GM23338 (cell line): Measurements from ENCODE around the gene SIRPB1. TPM values are rescaled to one million over a fixed set of nuclear protein-coding genes. Genes with fewer than 3 reads are reported as not detected.

ENCODE experiments used
- ATAC-seq: fragments of 200-7000 bp; cut with Tn5 transposase; 3 replicates; pipeline ENCODE4 v1.9.1; 2020
- DNase-seq: peaks from one replicate; pipeline ENCODE4 v3.0.0-alpha.2; 2015; ENCODE audit warnings: low spot score
- H2AFZ ChIP-seq: fragments of 200-600 bp; sonication (generic); 2 replicates; pipeline ENCODE4 v1.8.0; 2016; ENCODE audit warnings: antibody characterized with exemption, mild to moderate bottlenecking, moderate library complexity
- H3F3A ChIP-seq: fragments of 200-600 bp; sonication (generic); replicated peaks from 2 replicates; pipeline ENCODE4 v1.8.0; 2017; ENCODE audit warnings: antibody characterized with exemption, mixed run types, low read depth
- H3K27ac ChIP-seq: fragments of 200-600 bp; sonication (generic); 2 replicates; pipeline ENCODE4 v1.6.1; 2016; ENCODE audit warnings: low read depth
- H3K27me3 ChIP-seq: fragments of 200-600 bp; sonication (generic); 2 replicates; pipeline ENCODE4 v1.8.0; 2016; ENCODE audit warnings: mild to moderate bottlenecking, mixed run types, moderate library complexity; ENCODE audit not compliant: insufficient read depth
- H3K36me3 ChIP-seq: fragments of 200-600 bp; sonication (generic); 2 replicates; pipeline ENCODE4 v1.8.0; 2016; ENCODE audit warnings: mild to moderate bottlenecking; ENCODE audit not compliant: insufficient read depth
- H3K4me1 ChIP-seq: fragments of 200-600 bp; sonication (generic); 2 replicates; pipeline ENCODE4 v1.8.0; 2016; ENCODE audit warnings: mild to moderate bottlenecking, moderate library complexity; ENCODE audit not compliant: insufficient read depth
- H3K4me2 ChIP-seq: fragments of 200-600 bp; sonication (generic); 2 replicates; pipeline ENCODE4 v1.7.1; 2017; ENCODE audit warnings: mixed run types
- H3K4me3 ChIP-seq: fragments of 200-600 bp; sonication (generic); 2 replicates; pipeline ENCODE4 v1.6.1; 2016; ENCODE audit warnings: mixed run types
- H3K79me2 ChIP-seq: fragments of 200-600 bp; sonication (generic); replicated peaks from 2 replicates; pipeline ENCODE4 v1.8.0; 2017; ENCODE audit warnings: mild to moderate bottlenecking; ENCODE audit not compliant: insufficient read depth
- H3K9me2 ChIP-seq: fragments of 200-600 bp; sonication (generic); 2 replicates; pipeline ENCODE4 v1.8.0; 2017; ENCODE audit not compliant: insufficient read depth
- H4K20me1 ChIP-seq: fragments of 200-600 bp; sonication (generic); replicated peaks from 2 replicates; pipeline ENCODE4 v1.8.0; 2017; ENCODE audit warnings: mild to moderate bottlenecking; ENCODE audit not compliant: insufficient read depth
- H3K27ac Mint-ChIP-seq: 2 replicates; pipeline ENCODE4 v1.8.0; 2020; ENCODE audit warnings: inconsistent platforms, mild to moderate bottlenecking, moderate library complexity, mixed read lengths
- H3K27me3 Mint-ChIP-seq: 3 replicates; pipeline ENCODE4 v1.8.0; 2022; ENCODE audit warnings: low read depth, mild to moderate bottlenecking, moderate library complexity, mixed read lengths, inconsistent platforms; ENCODE audit not compliant: insufficient read depth, poor library complexity
- H3K36me3 Mint-ChIP-seq: 3 replicates; pipeline ENCODE4 v1.8.0; 2021; ENCODE audit warnings: low read depth, mild to moderate bottlenecking, inconsistent platforms, moderate library complexity, mixed read lengths
- H3K4me1 Mint-ChIP-seq: 3 replicates; pipeline ENCODE4 v1.8.0; 2020; ENCODE audit warnings: mild to moderate bottlenecking, inconsistent platforms, mixed read lengths
- H3K4me3 Mint-ChIP-seq: 3 replicates; pipeline ENCODE4 v1.8.0; 2021; ENCODE audit warnings: moderate library complexity, mild to moderate bottlenecking, inconsistent platforms, mixed read lengths
- H3K9me3 Mint-ChIP-seq: 3 replicates; pipeline ENCODE4 v1.8.0; 2020; ENCODE audit warnings: moderate library complexity, mild to moderate bottlenecking, inconsistent platforms, mixed read lengths
- CREB1 ChIP-seq: fragments of 250-450 bp; sonication (Bioruptor Pico); IDR thresholded peaks from 2 replicates; pipeline ENCODE4 v1.5.0; 2020; ENCODE audit warnings: low read depth, mild to moderate bottlenecking, moderate library complexity
- EZH2 ChIP-seq: fragments of 200-600 bp; sonication (generic); IDR thresholded peaks from one replicate; pipeline ENCODE4 v1.8.0; 2017; ENCODE audit warnings: antibody characterized with exemption, mild to moderate bottlenecking, low read depth; ENCODE audit not compliant: unreplicated experiment
- EZH2phosphoT487 ChIP-seq: fragments of 200-600 bp; sonication (generic); IDR thresholded peaks from one replicate; pipeline ENCODE4 v1.8.1; 2018; ENCODE audit warnings: antibody characterized with exemption; ENCODE audit not compliant: unreplicated experiment
- JUNB ChIP-seq: IDR thresholded peaks from one replicate; pipeline ENCODE4 v1.6.1; 2016; ENCODE audit warnings: antibody characterized with exemption; ENCODE audit not compliant: unreplicated experiment
- NANOG ChIP-seq: IDR thresholded peaks from 2 replicates; pipeline ENCODE4 v1.6.1; 2016; ENCODE audit warnings: antibody characterized with exemption, borderline replicate concordance
- POLR2AphosphoS5 ChIP-seq: IDR thresholded peaks from 2 replicates; pipeline ENCODE4 v1.6.1; 2016; ENCODE audit warnings: antibody characterized with exemption, low read depth
- STAT1 ChIP-seq: IDR thresholded peaks from one replicate; pipeline ENCODE4 v1.6.1; 2016; ENCODE audit warnings: antibody characterized with exemption; ENCODE audit not compliant: unreplicated experiment
- ZNF114 ChIP-seq: fragments of 250-450 bp; sonication (Bioruptor Pico); IDR thresholded peaks from 2 replicates; pipeline ENCODE4 v1.5.0; 2020; ENCODE audit warnings: mild to moderate bottlenecking, moderate library complexity
- polyA plus RNA-seq: library from polyadenylated mRNA; unstranded; fragments of >200 nt; fragmentation: Nextera tagmentation; extraction: Ambion mirVana; gene quantifications from 2 replicates; pipeline ENCODE4 v1.2.1, GENCODE V29; 2016
- total RNA-seq: library from RNA; depleted of rRNA; stranded (reverse); fragments of >200 nt; shearing (Covaris generic); gene quantifications from 2 replicates; pipeline ENCODE4 v1.2.3, GENCODE V29; 2014
- TF ChIP-seq, protein P1 (sequence below): fragments of 250-450 bp; sonication (Bioruptor Pico); IDR thresholded peaks from 2 replicates; pipeline ENCODE4 v1.5.0; 2020; ENCODE audit warnings: mild to moderate bottlenecking, moderate library complexity
- TF ChIP-seq, protein P2 (sequence below), 2 experiments: fragments of 200-600 bp in 1 of 2; sonication (generic) in 1 of 2; conservative IDR thresholded peaks; 2 replicates each; pipeline versions ENCODE4 v1.5.1 to v1.6.1; 2016 to 2017; ENCODE audit warnings: antibody characterized with exemption in 2 of 2, low read depth in 2 of 2, mild to moderate bottlenecking in 2 of 2, moderate library complexity in 1 of 2
- TF ChIP-seq, protein P3 (sequence below): IDR thresholded peaks from 2 replicates; pipeline ENCODE4 v1.6.1; 2016; ENCODE audit warnings: antibody characterized with exemption

The SIRPB1 gene
- total and polyA plus RNA-seq, 2 experiments from 2014 or later, result not detected

DNA sequence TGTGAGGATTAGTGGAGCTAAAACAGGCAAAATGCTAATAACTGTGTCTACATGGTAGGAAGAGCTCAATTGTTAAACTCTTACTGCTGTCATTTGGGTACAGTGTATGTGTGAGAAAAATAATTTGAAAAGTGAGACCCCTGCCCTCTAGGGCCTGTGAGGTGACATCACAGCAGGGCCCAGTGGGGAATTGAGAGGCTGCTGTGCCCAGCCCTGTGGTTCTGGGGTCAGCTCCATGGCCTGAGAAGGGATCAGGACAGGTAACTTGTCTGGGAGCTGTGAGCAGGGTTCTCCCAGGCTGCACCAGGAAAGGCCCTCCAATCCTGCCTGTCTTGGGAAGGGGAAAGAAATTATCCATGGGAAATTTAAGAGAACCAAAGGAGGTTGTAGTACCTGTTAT lies 1.3 kb downstream of the SIRPB1 start (continued):
- TF ChIP-seq, protein P1, sequence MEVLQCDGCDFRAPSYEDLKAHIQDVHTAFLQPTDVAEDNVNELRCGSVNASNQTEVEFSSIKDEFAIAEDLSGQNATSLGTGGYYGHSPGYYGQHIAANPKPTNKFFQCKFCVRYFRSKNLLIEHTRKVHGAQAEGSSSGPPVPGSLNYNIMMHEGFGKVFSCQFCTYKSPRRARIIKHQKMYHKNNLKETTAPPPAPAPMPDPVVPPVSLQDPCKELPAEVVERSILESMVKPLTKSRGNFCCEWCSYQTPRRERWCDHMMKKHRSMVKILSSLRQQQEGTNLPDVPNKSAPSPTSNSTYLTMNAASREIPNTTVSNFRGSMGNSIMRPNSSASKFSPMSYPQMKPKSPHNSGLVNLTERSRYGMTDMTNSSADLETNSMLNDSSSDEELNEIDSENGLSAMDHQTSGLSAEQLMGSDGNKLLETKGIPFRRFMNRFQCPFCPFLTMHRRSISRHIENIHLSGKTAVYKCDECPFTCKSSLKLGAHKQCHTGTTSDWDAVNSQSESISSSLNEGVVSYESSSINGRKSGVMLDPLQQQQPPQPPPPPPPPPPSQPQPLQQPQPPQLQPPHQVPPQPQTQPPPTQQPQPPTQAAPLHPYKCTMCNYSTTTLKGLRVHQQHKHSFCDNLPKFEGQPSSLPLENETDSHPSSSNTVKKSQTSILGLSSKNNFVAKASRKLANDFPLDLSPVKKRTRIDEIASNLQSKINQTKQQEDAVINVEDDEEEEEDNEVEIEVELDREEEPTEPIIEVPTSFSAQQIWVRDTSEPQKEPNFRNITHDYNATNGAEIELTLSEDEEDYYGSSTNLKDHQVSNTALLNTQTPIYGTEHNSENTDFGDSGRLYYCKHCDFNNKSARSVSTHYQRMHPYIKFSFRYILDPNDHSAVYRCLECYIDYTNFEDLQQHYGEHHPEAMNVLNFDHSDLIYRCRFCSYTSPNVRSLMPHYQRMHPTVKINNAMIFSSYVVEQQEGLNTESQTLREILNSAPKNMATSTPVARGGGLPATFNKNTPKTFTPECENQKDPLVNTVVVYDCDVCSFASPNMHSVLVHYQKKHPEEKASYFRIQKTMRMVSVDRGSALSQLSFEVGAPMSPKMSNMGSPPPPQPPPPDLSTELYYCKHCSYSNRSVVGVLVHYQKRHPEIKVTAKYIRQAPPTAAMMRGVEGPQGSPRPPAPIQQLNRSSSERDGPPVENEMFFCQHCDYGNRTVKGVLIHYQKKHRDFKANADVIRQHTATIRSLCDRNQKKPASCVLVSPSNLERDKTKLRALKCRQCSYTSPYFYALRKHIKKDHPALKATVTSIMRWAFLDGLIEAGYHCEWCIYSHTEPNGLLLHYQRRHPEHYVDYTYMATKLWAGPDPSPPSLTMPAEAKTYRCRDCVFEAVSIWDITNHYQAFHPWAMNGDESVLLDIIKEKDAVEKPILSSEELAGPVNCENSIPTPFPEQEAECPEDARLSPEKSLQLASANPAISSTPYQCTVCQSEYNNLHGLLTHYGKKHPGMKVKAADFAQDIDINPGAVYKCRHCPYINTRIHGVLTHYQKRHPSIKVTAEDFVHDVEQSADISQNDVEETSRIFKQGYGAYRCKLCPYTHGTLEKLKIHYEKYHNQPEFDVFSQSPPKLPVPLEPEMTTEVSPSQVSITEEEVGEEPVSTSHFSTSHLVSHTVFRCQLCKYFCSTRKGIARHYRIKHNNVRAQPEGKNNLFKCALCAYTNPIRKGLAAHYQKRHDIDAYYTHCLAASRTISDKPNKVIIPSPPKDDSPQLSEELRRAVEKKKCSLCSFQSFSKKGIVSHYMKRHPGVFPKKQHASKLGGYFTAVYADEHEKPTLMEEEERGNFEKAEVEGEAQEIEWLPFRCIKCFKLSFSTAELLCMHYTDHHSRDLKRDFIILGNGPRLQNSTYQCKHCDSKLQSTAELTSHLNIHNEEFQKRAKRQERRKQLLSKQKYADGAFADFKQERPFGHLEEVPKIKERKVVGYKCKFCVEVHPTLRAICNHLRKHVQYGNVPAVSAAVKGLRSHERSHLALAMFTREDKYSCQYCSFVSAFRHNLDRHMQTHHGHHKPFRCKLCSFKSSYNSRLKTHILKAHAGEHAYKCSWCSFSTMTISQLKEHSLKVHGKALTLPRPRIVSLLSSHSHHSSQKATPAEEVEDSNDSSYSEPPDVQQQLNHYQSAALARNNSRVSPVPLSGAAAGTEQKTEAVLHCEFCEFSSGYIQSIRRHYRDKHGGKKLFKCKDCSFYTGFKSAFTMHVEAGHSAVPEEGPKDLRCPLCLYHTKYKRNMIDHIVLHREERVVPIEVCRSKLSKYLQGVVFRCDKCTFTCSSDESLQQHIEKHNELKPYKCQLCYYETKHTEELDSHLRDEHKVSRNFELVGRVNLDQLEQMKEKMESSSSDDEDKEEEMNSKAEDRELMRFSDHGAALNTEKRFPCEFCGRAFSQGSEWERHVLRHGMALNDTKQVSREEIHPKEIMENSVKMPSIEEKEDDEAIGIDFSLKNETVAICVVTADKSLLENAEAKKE, result no peak

DNA sequence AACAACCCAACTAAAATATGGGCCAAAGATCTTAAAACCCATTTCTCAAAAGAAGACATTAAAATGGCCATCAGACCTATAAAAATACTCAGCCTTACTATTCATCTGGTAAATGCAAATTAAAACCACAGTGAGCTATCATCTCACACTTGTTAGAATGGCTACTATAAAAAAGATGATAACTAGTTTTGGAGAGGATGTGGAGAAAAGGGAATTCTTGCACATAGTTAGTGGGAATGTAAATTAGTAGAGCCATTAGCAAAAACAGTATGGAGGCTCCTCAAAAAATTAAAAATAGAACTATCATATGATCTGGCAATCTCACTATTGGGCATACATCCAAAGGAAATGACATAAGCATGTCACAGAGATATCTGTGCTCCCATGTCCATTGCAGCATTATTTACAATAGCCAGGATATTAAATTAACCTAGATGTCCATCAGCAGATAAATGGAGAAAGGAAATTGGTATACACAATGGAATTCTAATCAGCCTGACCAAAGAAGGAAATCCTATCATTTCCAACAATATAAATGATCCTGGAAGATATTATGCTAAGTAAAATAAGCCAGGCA lies 2.9 kb downstream of the SIRPB1 start:
- Histone ChIP-seq H3K27ac (no peak overlapping the region), H2AFZ (no peak overlapping the region), H4K20me1 (0 out of 2 replicates have a peak, but pooled peaks cover 3% of the 10 kb centered on the region), H3K36me3 (no peaks in the 10 kb centered on the region), H3K79me2 (no peaks in the 10 kb centered on the region), H3K4me1 (no peaks in the 10 kb centered on the region), H3K9me2 (0 out of 2 replicates have a peak, but pooled peaks cover 4% of the 10 kb centered on the region), H3K27me3 (no peaks in the 10 kb centered on the region), H3K4me2 (no peak overlapping the region), H3K4me3 (no peak overlapping the region), H3F3A (no peaks in the 10 kb centered on the region)
- ATAC-seq (no peak), DNase-seq (no peak)
- H3K36me3 Mint-ChIP-seq, result no peaks in the 10 kb centered on the region
- no peaks in the 10 kb centered on the region for H3K4me1 Mint-ChIP-seq
- no peak overlapping the region for H3K27ac Mint-ChIP-seq
- peaks cover 2% of the 10 kb centered on the region for H3K27me3 Mint-ChIP-seq
- H3K4me3 Mint-ChIP-seq, result no peak overlapping the region
- H3K9me3 Mint-ChIP-seq, result peaks cover 5% of the 10 kb centered on the region; the same call in 2 of the 3 replicates
- no peak for TF ChIP-seq CREB1 (CRISPR knock-in tag)
- no peak for TF ChIP-seq POLR2AphosphoS5
- TF ChIP-seq NANOG, result no peak
- TF ChIP-seq JUNB, result no peak
- no peak for TF ChIP-seq ZNF114 (CRISPR knock-in tag)
- TF ChIP-seq, protein P2, sequence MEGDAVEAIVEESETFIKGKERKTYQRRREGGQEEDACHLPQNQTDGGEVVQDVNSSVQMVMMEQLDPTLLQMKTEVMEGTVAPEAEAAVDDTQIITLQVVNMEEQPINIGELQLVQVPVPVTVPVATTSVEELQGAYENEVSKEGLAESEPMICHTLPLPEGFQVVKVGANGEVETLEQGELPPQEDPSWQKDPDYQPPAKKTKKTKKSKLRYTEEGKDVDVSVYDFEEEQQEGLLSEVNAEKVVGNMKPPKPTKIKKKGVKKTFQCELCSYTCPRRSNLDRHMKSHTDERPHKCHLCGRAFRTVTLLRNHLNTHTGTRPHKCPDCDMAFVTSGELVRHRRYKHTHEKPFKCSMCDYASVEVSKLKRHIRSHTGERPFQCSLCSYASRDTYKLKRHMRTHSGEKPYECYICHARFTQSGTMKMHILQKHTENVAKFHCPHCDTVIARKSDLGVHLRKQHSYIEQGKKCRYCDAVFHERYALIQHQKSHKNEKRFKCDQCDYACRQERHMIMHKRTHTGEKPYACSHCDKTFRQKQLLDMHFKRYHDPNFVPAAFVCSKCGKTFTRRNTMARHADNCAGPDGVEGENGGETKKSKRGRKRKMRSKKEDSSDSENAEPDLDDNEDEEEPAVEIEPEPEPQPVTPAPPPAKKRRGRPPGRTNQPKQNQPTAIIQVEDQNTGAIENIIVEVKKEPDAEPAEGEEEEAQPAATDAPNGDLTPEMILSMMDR (conservative IDR thresholded peaks at IDR 0.05; ENCODE audit: low read depth in 2 of 2), result no peak
- no peak for TF ChIP-seq EZH2
- TF ChIP-seq STAT1, result no peak
- TF ChIP-seq EZH2phosphoT487, result no peak
- TF ChIP-seq, protein P3, sequence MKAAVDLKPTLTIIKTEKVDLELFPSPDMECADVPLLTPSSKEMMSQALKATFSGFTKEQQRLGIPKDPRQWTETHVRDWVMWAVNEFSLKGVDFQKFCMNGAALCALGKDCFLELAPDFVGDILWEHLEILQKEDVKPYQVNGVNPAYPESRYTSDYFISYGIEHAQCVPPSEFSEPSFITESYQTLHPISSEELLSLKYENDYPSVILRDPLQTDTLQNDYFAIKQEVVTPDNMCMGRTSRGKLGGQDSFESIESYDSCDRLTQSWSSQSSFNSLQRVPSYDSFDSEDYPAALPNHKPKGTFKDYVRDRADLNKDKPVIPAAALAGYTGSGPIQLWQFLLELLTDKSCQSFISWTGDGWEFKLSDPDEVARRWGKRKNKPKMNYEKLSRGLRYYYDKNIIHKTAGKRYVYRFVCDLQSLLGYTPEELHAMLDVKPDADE, result no peak
